IgD-negative memory B cell (primary cell): ENCODE measurements around the gene SCEL. TPM values are rescaled to one million over a fixed set of nuclear protein-coding genes. Genes with fewer than 3 reads are reported as not detected.

Experiments used
- H3K27ac Mint-ChIP-seq, 3 donors: one replicate each; pipeline ENCODE4 v1.8.0; 2020 to 2022; ENCODE audit warnings: mild to moderate bottlenecking in 3 of 3, mixed read lengths in 3 of 3, moderate library complexity in 1 of 3
- H3K27me3 Mint-ChIP-seq: one replicate; pipeline ENCODE4 v1.8.0; 2021; ENCODE audit warnings: mixed read lengths
- H3K36me3 Mint-ChIP-seq: one replicate; pipeline ENCODE4 v1.8.0; 2020; ENCODE audit warnings: mild to moderate bottlenecking, mixed read lengths
- H3K4me1 Mint-ChIP-seq, 3 donors: one replicate each; pipeline ENCODE4 v1.8.0; 2020 to 2022; ENCODE audit warnings: mixed read lengths in 3 of 3, mild to moderate bottlenecking in 1 of 3
- H3K4me3 Mint-ChIP-seq, 4 donors: one replicate each; pipeline ENCODE4 v1.8.0; 2020 to 2022; ENCODE audit warnings: mild to moderate bottlenecking in 4 of 4, mixed read lengths in 4 of 4, moderate library complexity in 3 of 4
- H3K9me3 Mint-ChIP-seq, 3 donors: one replicate each; pipeline ENCODE4 v1.8.0; 2020 to 2021; ENCODE audit warnings: mixed read lengths in 3 of 3, mild to moderate bottlenecking in 1 of 3
- polyA plus RNA-seq: library from polyadenylated mRNA; unstranded; fragments of 300-500 nt; fragmentation: Illumina TruSeq; gene quantifications from one replicate; pipeline ENCODE4 v1.2.3, GENCODE V29; 2021

The SCEL gene
- polyA plus RNA-seq, 1 donor from 2014 or later: not detected

DNA sequence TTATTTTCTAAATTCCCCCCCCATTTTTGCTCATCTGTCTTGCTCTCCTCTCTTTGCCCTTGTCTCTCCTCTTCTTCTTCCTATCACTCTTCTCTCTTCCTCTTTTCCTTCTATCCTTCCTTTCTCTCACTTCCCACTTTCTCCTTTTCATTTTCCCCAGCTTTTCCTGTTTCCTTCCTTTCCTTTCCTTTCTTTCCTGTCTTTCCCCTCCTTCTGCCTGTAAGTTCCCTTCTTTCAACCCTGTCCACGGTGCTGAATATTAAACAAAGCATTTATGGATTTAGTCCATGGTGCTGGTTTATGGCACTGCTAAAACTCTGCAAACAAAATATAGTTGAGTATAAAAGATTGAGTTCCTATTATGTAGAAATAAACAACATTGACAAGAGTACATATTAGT, 27.6 kb downstream of the SCEL start:
- Mint-ChIP-seq H3K9me3 (peaks cover 0 to 2% (median 0%) of the 10 kb centered on the region in 3 donors), H3K27ac (no peak overlapping the region), H3K4me1 (peaks cover 5 to 13% (median 8%) of the 10 kb centered on the region in 3 donors), H3K4me3 (no peak overlapping the region), H3K36me3 (no peaks in the 10 kb centered on the region), H3K27me3 (peaks cover 3% of the 10 kb centered on the region)

- no peaks in the 10 kb centered on the region for H3K9me3 Mint-ChIP-seq
- H3K4me3 Mint-ChIP-seq: no peak overlapping the region
- peaks cover 3% of the 10 kb centered on the region for H3K27me3 Mint-ChIP-seq
- H3K36me3 Mint-ChIP-seq: no peaks in the 10 kb centered on the region
- H3K27ac Mint-ChIP-seq: no peak overlapping the region
- peaks cover 0 to 5% (median 0%) of the 10 kb centered on the region in 3 donors for H3K4me1 Mint-ChIP-seq
Observed at GRCh38 chr13:77565635-77566034, 30.1 kb downstream of the SCEL start.

- Mint-ChIP-seq H3K4me1 (no peaks in the 10 kb centered on the region), H3K27me3 (peaks cover 18% of the 10 kb centered on the region), H3K4me3 (no peak overlapping the region), H3K36me3 (peaks cover 2% of the 10 kb centered on the region), H3K27ac (no peak overlapping the region), H3K9me3 (no peaks in the 10 kb centered on the region)
Observed at GRCh38 chr13:77571956-77572355, 36.5 kb downstream of the SCEL start.

- Mint-ChIP-seq H3K4me1 (no peaks in the 10 kb centered on the region), H3K4me3 (no peak overlapping the region), H3K36me3 (peaks cover 2% of the 10 kb centered on the region), H3K27ac (no peak overlapping the region), H3K27me3 (peaks cover 22% of the 10 kb centered on the region), H3K9me3 (peaks cover 0 to 1% (median 0%) of the 10 kb centered on the region in 3 donors)
Observed at GRCh38 chr13:77574096-77574495, 38.6 kb downstream of the SCEL start.

- H3K4me3 Mint-ChIP-seq: no peak overlapping the region
- peaks cover 27% of the 10 kb centered on the region for H3K27me3 Mint-ChIP-seq
- peaks cover 2% of the 10 kb centered on the region for H3K36me3 Mint-ChIP-seq
- H3K9me3 Mint-ChIP-seq: peaks cover 0 to 2% (median 1%) of the 10 kb centered on the region in 3 donors
- H3K4me1 Mint-ChIP-seq: peaks cover 0 to 1% (median 0%) of the 10 kb centered on the region in 3 donors
- H3K27ac Mint-ChIP-seq: no peak overlapping the region
Observed at GRCh38 chr13:77579959-77580358, 44.5 kb downstream of the SCEL start.

- Mint-ChIP-seq H3K9me3 (peaks cover 0 to 2% (median 1%) of the 10 kb centered on the region in 3 donors), H3K4me3 (no peak overlapping the region), H3K27ac (no peak overlapping the region), H3K4me1 (peaks cover 0 to 1% (median 0%) of the 10 kb centered on the region in 3 donors), H3K36me3 (peaks cover 2% of the 10 kb centered on the region), H3K27me3 (peaks cover 25% of the 10 kb centered on the region)
Observed at GRCh38 chr13:77580748-77581147, 45.2 kb downstream of the SCEL start.

- Mint-ChIP-seq H3K4me3 (no peak overlapping the region), H3K9me3 (peaks cover 0 to 2% (median 0%) of the 10 kb centered on the region in 3 donors), H3K36me3 (no peaks in the 10 kb centered on the region), H3K27me3 (peaks cover 10% of the 10 kb centered on the region), H3K4me1 (peaks cover 0 to 1% (median 0%) of the 10 kb centered on the region in 3 donors), H3K27ac (no peak overlapping the region)
Observed at GRCh38 chr13:77583581-77583980, 48.1 kb downstream of the SCEL start.

DNA sequence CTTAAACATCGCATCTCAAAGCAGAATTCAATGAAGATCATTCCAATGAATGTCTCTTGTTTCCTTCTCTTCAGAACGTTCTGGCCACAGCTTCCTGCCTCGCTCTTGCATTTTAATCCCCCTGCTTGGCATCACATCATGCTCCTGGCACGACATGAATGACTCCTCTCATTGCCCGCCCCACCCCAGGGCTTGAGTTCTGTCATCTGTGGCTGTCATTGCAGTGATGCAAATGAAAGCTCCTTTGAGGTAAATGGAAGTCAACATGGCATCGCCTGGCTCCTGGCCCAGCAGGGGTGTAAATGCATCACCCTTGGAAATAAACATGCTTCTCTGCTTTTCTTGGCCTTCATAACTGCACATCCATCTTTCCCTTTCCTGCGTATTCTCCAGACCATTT, 48.6 kb downstream of the SCEL start:
- no peak overlapping the region for H3K27ac Mint-ChIP-seq
- H3K9me3 Mint-ChIP-seq: peaks cover 0 to 2% (median 0%) of the 10 kb centered on the region in 3 donors
- no peaks in the 10 kb centered on the region for H3K36me3 Mint-ChIP-seq
- H3K4me3 Mint-ChIP-seq: no peak overlapping the region
- H3K4me1 Mint-ChIP-seq: peaks cover 0 to 1% (median 0%) of the 10 kb centered on the region in 3 donors
- peaks cover 10% of the 10 kb centered on the region for H3K27me3 Mint-ChIP-seq

GRCh38 chr13:77595166-77595810, 59.8 kb downstream of the SCEL start:
- Mint-ChIP-seq H3K36me3 (no peaks in the 10 kb centered on the region), H3K27ac (no peak overlapping the region), H3K4me3 (no peak overlapping the region), H3K27me3 (peaks cover 15% of the 10 kb centered on the region), H3K9me3 (no peaks in the 10 kb centered on the region), H3K4me1 (no peaks in the 10 kb centered on the region)

DNA sequence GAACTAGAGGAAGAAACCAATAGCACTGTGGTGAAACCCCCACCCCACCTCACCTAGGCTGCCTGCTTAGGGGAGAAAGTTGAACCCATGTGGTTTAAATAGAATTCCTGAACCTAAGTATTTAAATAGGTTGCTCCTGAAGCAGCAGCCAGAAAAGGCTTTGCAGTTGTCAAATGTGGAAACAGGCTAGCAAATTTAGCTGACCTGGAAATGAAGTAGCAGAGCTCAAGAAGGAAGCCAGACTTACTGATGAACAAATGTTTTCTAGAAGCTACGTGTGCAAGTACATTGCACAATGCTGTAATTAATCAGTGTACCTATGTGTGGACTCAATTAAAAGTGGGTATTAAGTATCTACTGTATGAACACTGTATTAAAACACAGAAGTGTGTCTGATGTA, 61.3 kb downstream of the SCEL start:
- no peak overlapping the region for H3K27ac Mint-ChIP-seq

DNA sequence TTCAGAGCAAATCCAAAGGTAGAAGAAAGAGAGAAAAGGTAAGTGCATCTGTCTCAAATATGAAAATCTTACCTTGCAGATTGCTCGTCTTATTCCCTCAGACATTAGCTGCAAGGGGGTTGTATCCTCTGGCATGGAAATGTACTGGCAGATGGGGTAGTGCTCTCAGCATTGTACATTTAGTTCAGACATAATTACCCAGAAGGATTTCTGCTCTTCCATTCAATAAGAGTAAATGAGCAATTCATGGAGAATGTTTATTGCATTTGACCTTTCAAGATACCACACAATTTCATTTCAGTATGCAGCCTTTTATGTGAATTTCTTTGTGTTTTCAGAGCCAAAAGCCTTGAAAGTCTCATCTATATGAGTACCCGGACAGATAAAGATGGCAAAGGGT, 63.8 kb downstream of the SCEL start:
- H3K27ac Mint-ChIP-seq: peak overlapping the region in 1 of 3 donors; percentile 7
- no peaks in the 10 kb centered on the region for H3K4me1 Mint-ChIP-seq
- H3K4me3 Mint-ChIP-seq: no peak overlapping the region
- H3K36me3 Mint-ChIP-seq: no peaks in the 10 kb centered on the region
- no peaks in the 10 kb centered on the region for H3K9me3 Mint-ChIP-seq
- H3K27me3 Mint-ChIP-seq: peaks cover 7% of the 10 kb centered on the region

More for the DNA sequence above, 61.3 kb downstream of the SCEL start:
- Mint-ChIP-seq H3K27me3 (peaks cover 12% of the 10 kb centered on the region), H3K4me3 (no peak overlapping the region), H3K9me3 (no peaks in the 10 kb centered on the region), H3K36me3 (no peaks in the 10 kb centered on the region), H3K4me1 (no peaks in the 10 kb centered on the region)

DNA sequence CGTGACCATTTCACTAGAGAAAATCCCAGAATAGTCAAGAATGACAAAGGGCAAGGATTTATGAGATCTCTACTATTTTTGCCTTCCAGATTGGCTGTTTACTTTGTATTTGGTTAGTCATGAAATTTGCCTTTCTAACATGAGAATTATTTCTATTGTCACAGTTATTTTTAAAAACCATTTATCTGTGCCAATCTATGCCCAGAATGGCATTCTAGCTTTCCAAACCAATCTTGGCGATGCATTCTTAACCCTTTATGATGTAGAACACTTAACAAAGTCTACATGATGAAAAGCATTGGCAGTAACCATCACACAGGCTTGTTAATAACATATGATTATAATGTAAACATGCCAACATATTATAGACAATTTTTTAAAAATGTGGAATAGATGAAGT, 65.2 kb downstream of the SCEL start:
- Mint-ChIP-seq H3K9me3 (no peaks in the 10 kb centered on the region), H3K27ac (no peak overlapping the region), H3K27me3 (peaks cover 7% of the 10 kb centered on the region), H3K36me3 (no peaks in the 10 kb centered on the region), H3K4me3 (no peak overlapping the region), H3K4me1 (no peaks in the 10 kb centered on the region)

GRCh38 chr13:77611068-77611467, 75.6 kb downstream of the SCEL start:
- Mint-ChIP-seq H3K27me3 (peaks cover 3% of the 10 kb centered on the region), H3K4me1 (no peaks in the 10 kb centered on the region), H3K36me3 (no peaks in the 10 kb centered on the region), H3K9me3 (no peaks in the 10 kb centered on the region), H3K27ac (no peak overlapping the region), H3K4me3 (no peak overlapping the region)

GRCh38 chr13:77616027-77616426, 80.5 kb downstream of the SCEL start:
- no peak overlapping the region for H3K4me3 Mint-ChIP-seq
- H3K27ac Mint-ChIP-seq: no peak overlapping the region
- no peaks in the 10 kb centered on the region for H3K9me3 Mint-ChIP-seq
- peaks cover 0 to 4% (median 0%) of the 10 kb centered on the region in 3 donors for H3K4me1 Mint-ChIP-seq
- peaks cover 12% of the 10 kb centered on the region for H3K27me3 Mint-ChIP-seq
- H3K36me3 Mint-ChIP-seq: no peaks in the 10 kb centered on the region

- no peak overlapping the region for H3K4me3 Mint-ChIP-seq
- H3K4me1 Mint-ChIP-seq: peaks cover 0 to 4% (median 0%) of the 10 kb centered on the region in 3 donors
- no peaks in the 10 kb centered on the region for H3K36me3 Mint-ChIP-seq
Observed at GRCh38 chr13:77619655-77620054, 84.1 kb downstream of the SCEL start.

DNA sequence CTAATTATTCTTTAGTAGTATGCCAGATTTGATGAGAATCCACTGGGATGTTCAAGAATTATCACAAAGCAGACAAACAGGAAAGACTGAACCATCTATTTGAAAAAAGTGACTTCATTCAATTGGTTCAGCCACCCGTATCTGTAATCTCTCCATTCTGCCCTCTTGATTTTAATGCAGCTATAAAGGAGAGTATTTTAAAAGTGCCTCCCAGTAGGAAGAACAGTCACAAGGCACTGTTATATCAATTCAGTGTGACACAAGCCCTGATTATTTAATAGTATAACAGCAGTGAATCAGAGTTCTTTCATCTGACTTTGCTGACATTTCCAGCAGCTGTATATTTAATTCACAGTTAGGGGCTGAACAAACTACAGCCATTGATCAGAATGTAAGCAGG, 84.6 kb downstream of the SCEL start:
- H3K27me3 Mint-ChIP-seq: peaks cover 17% of the 10 kb centered on the region
- no peaks in the 10 kb centered on the region for H3K9me3 Mint-ChIP-seq
- peaks cover 0 to 4% (median 0%) of the 10 kb centered on the region in 3 donors for H3K4me1 Mint-ChIP-seq
- H3K4me3 Mint-ChIP-seq: no peak overlapping the region
- no peaks in the 10 kb centered on the region for H3K36me3 Mint-ChIP-seq
- H3K27ac Mint-ChIP-seq: no peak overlapping the region

More at GRCh38 chr13:77619655-77620054, 84.1 kb downstream of the SCEL start:
- Mint-ChIP-seq H3K27ac (no peak overlapping the region), H3K9me3 (no peaks in the 10 kb centered on the region), H3K27me3 (peaks cover 17% of the 10 kb centered on the region)
